SU-DHL-6 (cell line): Measurements from ENCODE around the gene EIF4A3.
A peak's percentile ranks its signal among the peaks of the same experiment; 100 is the strongest.

Source experiments
- H2AFZ ChIP-seq: fragments of 200-600 bp; sonication (generic); 2 replicates; pipeline ENCODE4 v1.6.1; 2014; ENCODE audit warnings: low read depth, mild to moderate bottlenecking, moderate library complexity, mixed read lengths, antibody characterized with exemption, low read length; ENCODE audit not compliant: severe bottlenecking
- H3F3A ChIP-seq: fragments of 200-600 bp; shearing (Covaris generic); 2 replicates; pipeline ENCODE4 v1.6.0; 2016; ENCODE audit warnings: antibody characterized with exemption, mild to moderate bottlenecking; ENCODE audit not compliant: insufficient read depth
- H3K27ac ChIP-seq: fragments of 200-600 bp; sonication (generic); 2 replicates; pipeline ENCODE4 v1.5.1; 2016; ENCODE audit warnings: low read depth, mild to moderate bottlenecking, low read length, moderate library complexity, mixed read lengths
- H3K27me3 ChIP-seq: fragments of 200-600 bp; sonication (generic), shearing (Covaris generic); 2 replicates; pipeline ENCODE4 v1.6.0; 2014; ENCODE audit warnings: mild to moderate bottlenecking, low read length
- H3K36me3 ChIP-seq: fragments of 200-600 bp; sonication (generic); 2 replicates; pipeline ENCODE4 v1.6.1; 2014; ENCODE audit warnings: mild to moderate bottlenecking, low read length, mixed read lengths
- H3K4me2 ChIP-seq: fragments of 300-600, 200-600 bp; shearing (Covaris generic), sonication (generic); 2 replicates; pipeline ENCODE4 v1.6.0; 2014; ENCODE audit warnings: low read length, low read depth, mild to moderate bottlenecking; ENCODE audit not compliant: poor library complexity, severe bottlenecking
- H3K4me3 ChIP-seq: fragments of 200-600 bp; sonication (generic); 2 replicates; pipeline ENCODE4 v1.5.1; 2014; ENCODE audit warnings: antibody characterized with exemption, low read length, mild to moderate bottlenecking, mixed read lengths; ENCODE audit not compliant: insufficient read depth, poor library complexity, severe bottlenecking
- H3K79me2 ChIP-seq: fragments of 200-600 bp; sonication (generic); 2 replicates; pipeline ENCODE4 v1.6.1; 2014; ENCODE audit warnings: mild to moderate bottlenecking, low read length, moderate library complexity; ENCODE audit not compliant: insufficient read depth
- H3K9ac ChIP-seq: fragments of 200-600 bp; sonication (generic); 2 replicates; pipeline ENCODE4 v1.7.0; 2014; ENCODE audit warnings: mild to moderate bottlenecking, low read length
- H3K9me2 ChIP-seq: fragments of 200-600 bp; sonication (generic); replicated peaks from 2 replicates; pipeline ENCODE4 v1.6.1; 2014; ENCODE audit warnings: low read length; ENCODE audit not compliant: insufficient read depth
- H3K9me3 ChIP-seq: fragments of 200-600 bp; sonication (generic); 2 replicates; pipeline ENCODE4 v1.6.1; 2014; ENCODE audit warnings: low read length, mixed read lengths; ENCODE audit not compliant: insufficient read depth
- H4K20me1 ChIP-seq: fragments of 200-600 bp; sonication (generic); 2 replicates; pipeline ENCODE4 v1.6.1; 2014; ENCODE audit warnings: low read depth, mild to moderate bottlenecking, antibody characterized with exemption, low read length, moderate library complexity, mixed read lengths
- CTCF ChIP-seq: fragments of 200-600 bp; sonication (generic); IDR thresholded peaks from one replicate; pipeline ENCODE4 v1.5.1; 2017; ENCODE audit warnings: antibody characterized with exemption, mild to moderate bottlenecking, low read length, moderate library complexity; ENCODE audit not compliant: insufficient read depth, poor library complexity, severe bottlenecking
- EZH2phosphoT487 ChIP-seq: fragments of 200-600 bp; sonication (generic), shearing (Covaris generic); conservative IDR thresholded peaks from 2 replicates; pipeline ENCODE4 v1.6.1; 2018; ENCODE audit warnings: mild to moderate bottlenecking, antibody characterized with exemption, low read length, moderate library complexity, mixed read lengths

EIF4A3 gene

GRCh38 chr17:80151333-80151732 lies 4.4 kb upstream of the EIF4A3 start:
- H3K9ac ChIP-seq: no peak overlapping the region
- H3K36me3 ChIP-seq: no peaks in the 10 kb centered on the region

GRCh38 chr17:80146121-80147034 lies 550 bp downstream of the EIF4A3 start:
- Histone ChIP-seq H3K4me2 (peak overlapping the region; percentile 80), H3K9me3 (no peaks in the 10 kb centered on the region), H3K79me2 (peaks cover 44% of the 10 kb centered on the region), H3K4me3 (peak overlapping the region; percentile 99), H4K20me1 (peaks cover 22% of the 10 kb centered on the region), H3K9ac (peak overlapping the region; percentile 99), H3K36me3 (peaks cover 24% of the 10 kb centered on the region; the same call in 1 of the 2 replicates), H3K27me3 (no peaks in the 10 kb centered on the region), H3K27ac (peak overlapping the region; percentile 62), H3K9me2 (no peaks in the 10 kb centered on the region), H3F3A (no peaks in the 10 kb centered on the region), H2AFZ (no peak overlapping the region)
- TF ChIP-seq CTCF (no peak), EZH2phosphoT487 (no peak)

More at GRCh38 chr17:80151333-80151732, 4.4 kb upstream of the EIF4A3 start:
- no peak for TF ChIP-seq CTCF
- TF ChIP-seq EZH2phosphoT487: no peak
- Histone ChIP-seq H2AFZ (no peak overlapping the region), H3K9me3 (no peaks in the 10 kb centered on the region), H3K4me2 (no peak overlapping the region), H4K20me1 (no peaks in the 10 kb centered on the region), H3K27me3 (no peaks in the 10 kb centered on the region), H3K9me2 (no peaks in the 10 kb centered on the region), H3F3A (no peaks in the 10 kb centered on the region), H3K27ac (no peak overlapping the region), H3K79me2 (peaks cover 5% of the 10 kb centered on the region), H3K4me3 (no peak overlapping the region)

GRCh38 chr17:80145076-80146075 lies 1.6 kb downstream of the EIF4A3 start:
- H3F3A ChIP-seq: no peaks in the 10 kb centered on the region
- peak overlapping the region; percentile 62; the same call in 1 of the 2 replicates for H3K27ac ChIP-seq
- H3K79me2 ChIP-seq: peaks cover 44% of the 10 kb centered on the region
- H3K36me3 ChIP-seq: peaks cover 33% of the 10 kb centered on the region; the same call in 1 of the 2 replicates
- peak overlapping the region; percentile 80 for H3K4me2 ChIP-seq
- H3K9me3 ChIP-seq: no peaks in the 10 kb centered on the region
- TF ChIP-seq CTCF (no peak), EZH2phosphoT487 (no peak)
- H4K20me1 ChIP-seq: peaks cover 22% of the 10 kb centered on the region
- peak overlapping the region; percentile 99 for H3K9ac ChIP-seq
- no peak overlapping the region for H2AFZ ChIP-seq
- no peaks in the 10 kb centered on the region for H3K27me3 ChIP-seq
- no peaks in the 10 kb centered on the region for H3K9me2 ChIP-seq
- peak overlapping the region; percentile 99 for H3K4me3 ChIP-seq
